ENCODE results near the gene PERCC1.

Gene PERCC1

GRCh38 chr16:1412847-1413246, 18.0 kb upstream of the PERCC1 start:
- no peak for DNase-seq (ENCODE audit: low read depth)

DNA sequence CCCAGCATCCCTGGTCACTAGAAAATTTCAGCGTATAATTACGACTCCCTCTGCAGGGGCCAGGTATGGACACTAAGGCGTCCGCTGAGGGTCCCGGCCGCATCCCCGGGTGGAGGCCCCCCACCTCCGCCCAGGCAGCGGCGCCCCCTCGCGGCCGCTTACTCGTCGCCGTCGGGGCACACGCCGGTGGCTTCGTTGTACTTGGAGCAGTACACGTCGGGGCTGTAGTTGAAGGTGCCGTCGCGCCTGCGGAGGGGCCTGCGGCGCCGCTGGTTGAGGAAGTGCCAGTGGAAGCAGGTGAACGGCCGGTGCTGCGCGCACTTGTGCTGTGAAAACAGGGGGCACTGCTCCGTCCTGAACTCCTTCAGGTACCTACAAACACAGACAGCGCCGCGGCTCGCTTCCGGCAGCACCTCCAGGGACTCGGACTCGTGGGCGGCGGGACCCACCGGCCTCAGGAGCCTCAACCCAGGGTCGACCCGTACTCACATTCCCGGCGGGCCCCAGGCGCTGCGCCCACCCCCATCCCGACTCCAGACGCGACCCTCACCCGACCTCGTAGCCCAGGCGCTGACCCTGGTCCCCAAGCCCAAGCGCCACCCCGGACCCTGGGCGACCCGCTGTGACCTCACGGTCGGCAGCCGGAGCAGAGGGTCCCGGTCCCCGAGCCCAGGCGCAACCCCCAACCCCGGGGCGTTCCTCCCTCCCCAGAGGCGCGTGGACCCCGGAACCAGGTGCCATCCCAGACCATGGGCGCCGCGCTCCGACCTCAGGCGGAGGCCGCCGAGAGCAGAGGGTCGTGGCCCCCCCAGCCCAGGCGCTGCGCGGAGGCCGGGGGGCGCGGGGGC, 17.0 kb upstream of the PERCC1 start:
- DNase-seq (ENCODE audit: low read depth) = peak; percentile 58

DNA sequence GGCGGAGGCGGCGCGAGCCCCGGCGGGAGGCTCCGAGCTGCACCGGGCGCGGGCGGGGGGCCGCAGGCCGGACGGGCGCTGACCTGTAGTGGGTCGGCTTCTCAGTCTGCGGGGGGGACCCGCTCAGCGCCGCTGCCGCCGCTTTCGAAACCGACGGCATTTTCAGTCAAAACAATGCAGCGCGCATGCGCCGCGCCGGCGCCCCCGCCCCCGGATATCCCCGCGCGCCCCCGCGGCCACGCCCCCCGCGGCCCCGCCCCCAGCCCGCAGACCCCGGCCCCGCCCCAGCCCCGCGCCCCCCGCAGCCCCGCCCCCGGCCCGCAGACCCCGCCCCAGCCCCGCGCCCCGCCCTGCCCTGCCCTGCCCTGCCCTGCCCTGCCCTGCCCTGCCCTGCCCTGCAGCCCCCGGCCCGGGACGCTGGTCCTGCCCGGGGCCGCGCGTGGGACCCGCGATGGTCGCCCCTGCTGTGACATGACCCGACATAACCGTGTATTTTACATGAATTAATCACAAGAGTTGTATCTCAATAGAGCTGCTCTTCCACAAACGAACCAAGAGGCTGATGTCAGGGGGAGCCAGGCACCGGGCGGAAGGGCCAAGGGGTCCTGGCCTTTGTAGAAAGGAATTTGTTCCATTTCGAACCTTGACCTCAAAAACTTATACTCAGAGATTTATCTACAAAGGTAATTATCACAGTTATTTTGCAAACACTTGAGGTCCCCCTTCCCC, 16.2 kb upstream of the PERCC1 start, which contains the start of gene UNKL:
Gene UNKL, minus strand, starts transcription at position 173 of the 729 bp plus-strand sequence. Its CDS starts 13 bp downstream, at position 160.
- DNase-seq (ENCODE audit: low read depth) = peak; percentile 80

- no peak for DNase-seq (ENCODE audit: low read depth)
Measured at GRCh38 chr16:1416521-1416941, 14.3 kb upstream of the PERCC1 start.

GRCh38 chr16:1420111-1420539, 10.8 kb upstream of the PERCC1 start:
- DNase-seq (ENCODE audit: low read depth) = no peak

DNA sequence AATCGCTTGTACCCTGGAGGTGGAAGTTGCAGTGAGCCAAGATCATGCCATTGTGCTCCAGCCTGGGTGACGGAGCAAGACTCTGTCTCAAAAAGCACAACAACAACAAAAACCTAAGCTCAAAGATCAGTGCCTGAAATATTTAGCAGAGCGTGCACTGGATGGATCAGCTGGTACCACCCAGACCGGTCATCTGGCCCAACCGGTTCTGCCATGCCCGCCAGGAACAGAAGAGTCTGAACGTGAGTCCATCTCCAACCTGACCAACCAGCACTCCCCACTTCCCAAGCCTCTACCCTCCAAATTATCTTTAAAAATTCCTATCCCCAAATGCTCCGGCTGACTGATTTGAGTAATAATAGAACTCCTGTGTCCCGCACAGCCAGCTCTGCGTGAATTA, 8.8 kb upstream of the PERCC1 start:
- no peak for DNase-seq (ENCODE audit: low read depth)

- DNase-seq (ENCODE audit: low read depth) = no peak
Measured at GRCh38 chr16:1424028-1424427, 6.8 kb upstream of the PERCC1 start.

- DNase-seq (ENCODE audit: low read depth) = no peak
Measured at GRCh38 chr16:1425616-1426370, 5.1 kb upstream of the PERCC1 start.

GRCh38 chr16:1426734-1427471, 4.0 kb upstream of the PERCC1 start:
- DNase-seq (ENCODE audit: low read depth) = no peak

GRCh38 chr16:1427473-1428461, 3.1 kb upstream of the PERCC1 start:
- no peak for DNase-seq (ENCODE audit: low read depth)

DNA sequence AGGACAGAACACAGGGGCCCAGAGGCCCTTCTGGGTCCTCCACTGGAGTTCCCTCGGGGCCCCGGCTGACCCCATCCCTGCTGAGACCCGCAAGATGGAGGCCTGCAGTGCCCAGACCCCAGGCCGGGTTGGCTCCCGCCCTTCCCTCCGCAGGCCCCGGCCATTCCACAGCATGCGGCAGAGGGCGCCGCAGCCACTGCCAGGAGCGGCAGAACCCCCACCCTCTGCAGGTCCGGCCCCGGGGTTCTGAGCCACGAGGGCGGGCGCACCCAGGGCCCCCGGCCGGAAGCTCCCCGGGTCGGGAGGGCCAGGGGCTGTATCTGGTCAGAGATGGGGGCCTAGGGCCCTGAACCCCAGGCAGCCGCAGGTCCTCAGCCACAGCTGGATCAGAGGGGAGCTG, 2.4 kb upstream of the PERCC1 start:
- peak; percentile 28 for DNase-seq (ENCODE audit: low read depth)

DNA sequence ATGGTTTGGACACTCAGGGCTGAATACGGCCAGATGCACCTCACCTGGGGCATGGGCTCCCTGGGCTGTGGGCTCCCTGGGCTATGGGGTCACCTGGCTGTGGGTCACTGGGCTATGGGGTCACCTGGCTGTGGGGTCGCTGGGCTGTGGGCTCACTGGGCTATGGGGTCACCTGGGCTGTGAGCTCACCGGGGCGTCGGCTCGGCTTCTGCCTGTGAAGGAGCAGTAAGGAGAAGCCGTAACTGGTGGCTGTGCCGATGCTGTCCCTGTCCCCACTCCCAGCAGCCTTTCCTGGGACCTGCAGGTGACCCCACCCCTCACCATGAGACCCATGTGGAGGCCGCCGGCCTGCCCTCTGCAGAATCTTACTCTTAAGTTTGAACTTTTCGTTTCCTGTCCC, 1.9 kb upstream of the PERCC1 start:
- no peak for DNase-seq (ENCODE audit: low read depth)

GRCh38 chr16:1429631-1430030, 1.2 kb upstream of the PERCC1 start:
- DNase-seq (ENCODE audit: low read depth) = no peak

GRCh38 chr16:1430214-1430758, 592 bp upstream of the PERCC1 start:
- no peak for DNase-seq (ENCODE audit: low read depth)

GRCh38 chr16:1431497-1432270, 806 bp downstream of the PERCC1 start:
- DNase-seq (ENCODE audit: low read depth) = no peak

DNA sequence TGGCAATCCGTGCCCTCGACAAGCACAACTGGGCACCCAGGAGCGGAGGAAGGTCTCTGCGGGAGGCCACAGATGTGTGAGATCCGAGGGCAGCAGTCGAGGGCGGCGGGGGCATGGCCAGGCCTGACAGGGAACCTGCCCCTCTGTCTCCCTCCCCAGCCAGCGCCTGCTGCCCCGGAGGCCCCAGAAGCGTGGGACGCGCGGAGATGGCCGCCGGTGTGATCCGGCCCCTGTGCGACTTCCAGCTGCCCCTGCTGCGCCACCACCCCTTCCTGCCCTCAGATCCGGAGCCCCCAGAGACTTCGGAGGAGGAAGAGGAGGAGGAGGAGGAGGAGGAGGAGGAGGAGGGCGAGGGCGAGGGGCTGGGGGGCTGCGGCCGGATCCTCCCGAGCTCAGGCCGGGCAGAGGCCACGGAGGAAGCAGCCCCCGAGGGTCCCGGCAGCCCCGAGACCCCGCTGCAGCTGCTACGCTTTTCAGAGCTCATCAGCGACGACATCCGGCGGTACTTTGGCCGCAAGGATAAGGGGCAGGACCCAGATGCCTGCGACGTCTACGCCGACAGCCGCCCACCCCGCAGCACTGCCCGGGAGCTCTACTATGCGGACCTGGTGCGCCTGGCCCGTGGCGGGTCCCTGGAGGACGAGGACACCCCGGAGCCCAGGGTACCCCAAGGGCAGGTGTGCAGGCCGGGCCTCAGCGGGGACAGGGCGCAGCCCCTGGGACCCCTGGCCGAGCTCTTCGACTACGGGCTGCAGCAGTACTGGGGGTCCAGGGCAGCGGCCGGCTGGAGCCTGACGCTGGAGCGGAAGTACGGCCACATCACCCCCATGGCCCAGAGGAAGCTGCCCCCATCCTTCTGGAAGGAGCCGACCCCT, 1.7 kb downstream of the PERCC1 start:
- DNase-seq (ENCODE audit: low read depth) = no peak

DNA sequence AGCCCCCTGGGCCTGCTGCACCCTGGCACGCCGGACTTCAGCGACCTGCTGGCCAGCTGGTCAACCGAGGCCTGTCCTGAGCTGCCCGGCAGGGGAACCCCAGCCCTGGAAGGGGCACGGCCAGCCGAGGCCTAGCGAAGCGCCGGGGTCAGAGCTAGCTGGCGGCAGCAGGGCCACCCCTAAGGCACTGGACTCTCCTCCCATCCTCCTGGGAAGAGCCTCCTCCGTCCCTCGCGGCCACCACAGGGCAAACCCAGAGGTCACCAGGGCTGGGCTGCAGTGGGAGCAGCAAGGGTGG, 2.3 kb downstream of the PERCC1 start:
- no peak for DNase-seq (ENCODE audit: low read depth)

GRCh38 chr16:1433756-1434155, 2.9 kb downstream of the PERCC1 start:
- no peak for DNase-seq (ENCODE audit: low read depth)

Data from activated T-cell treated with anti-CD3 and anti-CD28 coated beads for 1 hour (primary cell).